SU-DHL-6 (cell line): ENCODE results near the gene VAPB.

Source experiments
- H2AFZ ChIP-seq: fragments of 200-600 bp; sonication (generic); 2 replicates; pipeline ENCODE4 v1.6.1; 2014; ENCODE audit warnings: low read depth, mild to moderate bottlenecking, moderate library complexity, mixed read lengths, antibody characterized with exemption, low read length; ENCODE audit not compliant: severe bottlenecking
- H3F3A ChIP-seq: fragments of 200-600 bp; shearing (Covaris generic); 2 replicates; pipeline ENCODE4 v1.6.0; 2016; ENCODE audit warnings: antibody characterized with exemption, mild to moderate bottlenecking; ENCODE audit not compliant: insufficient read depth
- H3K27ac ChIP-seq: fragments of 200-600 bp; sonication (generic); 2 replicates; pipeline ENCODE4 v1.5.1; 2016; ENCODE audit warnings: low read depth, mild to moderate bottlenecking, low read length, moderate library complexity, mixed read lengths
- H3K27me3 ChIP-seq: fragments of 200-600 bp; sonication (generic), shearing (Covaris generic); 2 replicates; pipeline ENCODE4 v1.6.0; 2014; ENCODE audit warnings: mild to moderate bottlenecking, low read length
- H3K36me3 ChIP-seq: fragments of 200-600 bp; sonication (generic); 2 replicates; pipeline ENCODE4 v1.6.1; 2014; ENCODE audit warnings: mild to moderate bottlenecking, low read length, mixed read lengths
- H3K4me2 ChIP-seq: fragments of 300-600, 200-600 bp; shearing (Covaris generic), sonication (generic); 2 replicates; pipeline ENCODE4 v1.6.0; 2014; ENCODE audit warnings: low read length, low read depth, mild to moderate bottlenecking; ENCODE audit not compliant: poor library complexity, severe bottlenecking
- H3K4me3 ChIP-seq: fragments of 200-600 bp; sonication (generic); 2 replicates; pipeline ENCODE4 v1.5.1; 2014; ENCODE audit warnings: antibody characterized with exemption, low read length, mild to moderate bottlenecking, mixed read lengths; ENCODE audit not compliant: insufficient read depth, poor library complexity, severe bottlenecking
- H3K79me2 ChIP-seq: fragments of 200-600 bp; sonication (generic); 2 replicates; pipeline ENCODE4 v1.6.1; 2014; ENCODE audit warnings: mild to moderate bottlenecking, low read length, moderate library complexity; ENCODE audit not compliant: insufficient read depth
- H3K9ac ChIP-seq: fragments of 200-600 bp; sonication (generic); 2 replicates; pipeline ENCODE4 v1.7.0; 2014; ENCODE audit warnings: mild to moderate bottlenecking, low read length
- H3K9me2 ChIP-seq: fragments of 200-600 bp; sonication (generic); replicated peaks from 2 replicates; pipeline ENCODE4 v1.6.1; 2014; ENCODE audit warnings: low read length; ENCODE audit not compliant: insufficient read depth
- H3K9me3 ChIP-seq: fragments of 200-600 bp; sonication (generic); 2 replicates; pipeline ENCODE4 v1.6.1; 2014; ENCODE audit warnings: low read length, mixed read lengths; ENCODE audit not compliant: insufficient read depth
- H4K20me1 ChIP-seq: fragments of 200-600 bp; sonication (generic); 2 replicates; pipeline ENCODE4 v1.6.1; 2014; ENCODE audit warnings: low read depth, mild to moderate bottlenecking, antibody characterized with exemption, low read length, moderate library complexity, mixed read lengths
- EZH2phosphoT487 ChIP-seq: fragments of 200-600 bp; sonication (generic), shearing (Covaris generic); conservative IDR thresholded peaks from 2 replicates; pipeline ENCODE4 v1.6.1; 2018; ENCODE audit warnings: mild to moderate bottlenecking, antibody characterized with exemption, low read length, moderate library complexity, mixed read lengths
- TF ChIP-seq, protein P1 (sequence below): fragments of 200-600 bp; sonication (generic); IDR thresholded peaks from one replicate; pipeline ENCODE4 v1.5.1; 2017; ENCODE audit warnings: antibody characterized with exemption, mild to moderate bottlenecking, low read length, moderate library complexity; ENCODE audit not compliant: insufficient read depth, poor library complexity, severe bottlenecking

The VAPB gene

DNA sequence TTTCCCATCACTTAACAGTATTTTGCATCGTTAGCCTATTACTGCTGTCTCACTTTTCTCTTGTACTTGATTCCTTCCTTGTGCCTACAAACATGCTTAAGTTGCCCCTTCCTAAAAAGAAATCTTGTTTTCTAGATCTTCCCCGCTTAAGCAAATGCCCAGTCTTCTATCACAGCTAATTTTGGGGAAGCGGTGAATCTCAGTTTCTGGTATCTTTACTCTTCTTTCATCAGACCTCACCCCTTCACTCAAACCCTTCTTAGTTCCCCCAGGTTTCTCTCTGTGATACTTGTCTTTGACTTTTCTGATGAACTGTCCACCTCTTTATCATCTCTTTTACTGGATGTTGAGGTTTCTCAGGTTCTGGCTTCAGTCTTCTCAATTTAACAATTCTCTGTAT lies 14.2 kb downstream of the VAPB start:
- H4K20me1 ChIP-seq = peaks cover 30% of the 10 kb centered on the region; the same call in 1 of the 2 replicates
- no peak overlapping the region for H3K9ac ChIP-seq
- H3K79me2 ChIP-seq = peaks cover 99% of the 10 kb centered on the region
- TF ChIP-seq, protein P1, sequence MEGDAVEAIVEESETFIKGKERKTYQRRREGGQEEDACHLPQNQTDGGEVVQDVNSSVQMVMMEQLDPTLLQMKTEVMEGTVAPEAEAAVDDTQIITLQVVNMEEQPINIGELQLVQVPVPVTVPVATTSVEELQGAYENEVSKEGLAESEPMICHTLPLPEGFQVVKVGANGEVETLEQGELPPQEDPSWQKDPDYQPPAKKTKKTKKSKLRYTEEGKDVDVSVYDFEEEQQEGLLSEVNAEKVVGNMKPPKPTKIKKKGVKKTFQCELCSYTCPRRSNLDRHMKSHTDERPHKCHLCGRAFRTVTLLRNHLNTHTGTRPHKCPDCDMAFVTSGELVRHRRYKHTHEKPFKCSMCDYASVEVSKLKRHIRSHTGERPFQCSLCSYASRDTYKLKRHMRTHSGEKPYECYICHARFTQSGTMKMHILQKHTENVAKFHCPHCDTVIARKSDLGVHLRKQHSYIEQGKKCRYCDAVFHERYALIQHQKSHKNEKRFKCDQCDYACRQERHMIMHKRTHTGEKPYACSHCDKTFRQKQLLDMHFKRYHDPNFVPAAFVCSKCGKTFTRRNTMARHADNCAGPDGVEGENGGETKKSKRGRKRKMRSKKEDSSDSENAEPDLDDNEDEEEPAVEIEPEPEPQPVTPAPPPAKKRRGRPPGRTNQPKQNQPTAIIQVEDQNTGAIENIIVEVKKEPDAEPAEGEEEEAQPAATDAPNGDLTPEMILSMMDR = no peak
- TF ChIP-seq EZH2phosphoT487 = no peak
- no peak overlapping the region for H3K27ac ChIP-seq
- no peaks in the 10 kb centered on the region for H3K27me3 ChIP-seq
- no peaks in the 10 kb centered on the region for H3K9me3 ChIP-seq
- peaks cover 22% of the 10 kb centered on the region; the same call in 1 of the 2 replicates for H3F3A ChIP-seq
- no peak overlapping the region for H3K4me2 ChIP-seq
- no peak overlapping the region for H2AFZ ChIP-seq
- H3K36me3 ChIP-seq = no peaks in the 10 kb centered on the region
- no peak overlapping the region for H3K4me3 ChIP-seq
- H3K9me2 ChIP-seq = no peaks in the 10 kb centered on the region

DNA sequence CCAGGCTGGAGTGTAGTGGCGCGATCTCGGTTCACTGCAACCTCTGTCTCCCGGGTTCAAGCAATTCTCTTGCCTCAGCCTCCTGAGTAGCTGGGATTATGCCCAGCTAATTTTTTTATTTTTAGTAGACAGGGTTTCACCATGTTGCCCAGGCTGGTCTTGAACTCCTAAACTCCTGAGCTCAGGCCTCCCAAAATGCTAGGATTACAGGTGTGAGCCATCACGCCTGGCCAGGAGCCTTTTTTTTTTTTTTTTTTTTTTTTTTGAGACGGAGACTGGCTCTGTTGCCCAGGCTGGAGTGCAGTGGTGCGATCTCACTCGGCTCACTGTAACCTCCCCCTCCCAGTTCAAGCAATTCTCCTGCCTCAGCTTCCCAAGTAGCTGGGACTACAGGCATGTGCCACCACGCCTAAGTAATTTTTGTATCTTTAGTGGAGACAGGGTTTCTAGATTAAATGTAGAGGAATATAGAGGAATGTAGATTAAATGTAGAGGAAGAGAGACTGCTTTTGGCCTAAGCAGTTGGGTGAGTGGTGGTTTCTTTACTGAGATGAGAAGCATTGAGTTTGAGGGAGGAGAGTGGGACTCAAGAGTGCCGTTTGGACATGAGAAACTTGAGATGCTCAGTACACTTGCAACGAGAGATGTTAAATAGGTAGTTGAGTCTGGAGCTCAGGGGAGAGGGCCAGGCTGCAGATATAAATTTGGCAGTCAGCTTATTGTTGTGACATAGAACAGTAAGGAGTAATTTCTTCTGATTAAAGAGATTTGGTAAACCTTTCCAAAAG lies 16.7 kb downstream of the VAPB start:
- Histone ChIP-seq H3K36me3 (no peaks in the 10 kb centered on the region), H3K27ac (no peak overlapping the region; the same call in 1 of the 2 replicates), H3K4me3 (no peak overlapping the region), H3K27me3 (no peaks in the 10 kb centered on the region), H3K4me2 (no peak overlapping the region), H3K9me3 (no peaks in the 10 kb centered on the region), H3F3A (peaks cover 24% of the 10 kb centered on the region; the same call in 1 of the 2 replicates), H3K79me2 (peaks cover 99% of the 10 kb centered on the region), H3K9me2 (no peaks in the 10 kb centered on the region), H2AFZ (no peak overlapping the region), H3K9ac (no peak overlapping the region), H4K20me1 (peaks cover 32% of the 10 kb centered on the region)
- TF ChIP-seq, protein P1 = no peak
- no peak for TF ChIP-seq EZH2phosphoT487

DNA sequence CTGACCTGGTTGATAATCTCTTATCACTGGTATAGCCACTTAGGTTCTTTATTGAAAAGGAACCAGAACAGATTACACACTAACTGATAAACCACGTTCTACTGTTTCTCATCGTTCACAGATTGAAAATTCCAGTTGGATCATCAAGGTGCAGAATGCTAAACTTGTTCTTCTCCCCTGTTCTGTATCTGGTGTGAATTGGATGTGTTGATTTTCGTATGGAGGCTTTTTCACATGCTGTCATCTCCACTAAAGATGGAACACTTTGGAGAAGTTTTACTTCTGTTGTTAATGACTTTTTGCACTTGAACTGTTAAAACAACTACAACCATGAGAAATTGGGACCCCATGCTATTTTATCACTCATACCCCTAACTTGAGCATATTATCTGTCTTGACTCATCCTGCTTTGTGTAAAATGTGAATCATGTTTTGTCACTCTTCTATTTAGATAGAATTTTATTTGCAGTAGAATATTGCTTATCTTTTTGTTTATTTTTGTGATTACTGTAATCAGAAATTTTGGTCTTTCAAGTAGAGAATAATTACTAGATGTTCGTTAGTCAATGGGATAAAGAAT lies 17.5 kb downstream of the VAPB start:
- H3K9me3 ChIP-seq = no peaks in the 10 kb centered on the region
- H4K20me1 ChIP-seq = peaks cover 30% of the 10 kb centered on the region
- no peak overlapping the region for H3K4me3 ChIP-seq
- no peak overlapping the region for H2AFZ ChIP-seq
- no peak overlapping the region for H3K9ac ChIP-seq
- H3K36me3 ChIP-seq = no peaks in the 10 kb centered on the region
- H3K9me2 ChIP-seq = no peaks in the 10 kb centered on the region
- H3F3A ChIP-seq = peaks cover 24% of the 10 kb centered on the region; the same call in 1 of the 2 replicates
- TF ChIP-seq, protein P1 = no peak
- no peak for TF ChIP-seq EZH2phosphoT487
- H3K79me2 ChIP-seq = peaks cover 99% of the 10 kb centered on the region
- peak overlapping the region; percentile 61 for H3K4me2 ChIP-seq
- no peaks in the 10 kb centered on the region for H3K27me3 ChIP-seq
- H3K27ac ChIP-seq = peak overlapping the region; percentile 8; the same call in 1 of the 2 replicates
